GM12878 (cell line): ENCODE measurements around the gene EXOSC10. TPM values are rescaled to one million over a fixed set of nuclear protein-coding genes. Genes with fewer than 3 reads are reported as not detected.

Experiments
- ATF2 ChIP-seq: IDR thresholded peaks from 2 replicates; pipeline ENCODE4 v1.6.1; 2012; ENCODE audit warnings: low read length, inconsistent platforms
- BACH1 ChIP-seq: fragments of 450-650 bp; IDR thresholded peaks from 2 replicates; pipeline ENCODE4 v1.6.1; 2017; ENCODE audit warnings: mild to moderate bottlenecking, borderline replicate concordance
- CREB1 ChIP-seq: IDR thresholded peaks from 2 replicates; pipeline ENCODE4 v1.6.1; 2012; ENCODE audit warnings: low read depth, mild to moderate bottlenecking, inconsistent platforms
- DPF2 ChIP-seq: fragments of 450-650 bp; IDR thresholded peaks from 2 replicates; pipeline ENCODE4 v1.6.1; 2017; ENCODE audit warnings: mild to moderate bottlenecking
- E2F8 ChIP-seq: fragments of 450-650 bp; IDR thresholded peaks from 2 replicates; pipeline ENCODE4 v1.6.1; 2018; ENCODE audit warnings: mild to moderate bottlenecking, low read depth, moderate library complexity; ENCODE audit not compliant: partially characterized antibody
- MEF2B ChIP-seq: fragments of 450-650 bp; IDR thresholded peaks from 2 replicates; pipeline ENCODE4 v1.6.1; 2018; ENCODE audit warnings: mild to moderate bottlenecking, moderate library complexity; ENCODE audit not compliant: partially characterized antibody, poor library complexity, severe bottlenecking
- MLLT1 ChIP-seq: fragments of 450-650 bp; IDR thresholded peaks from 2 replicates; pipeline ENCODE4 v1.6.1; 2016; ENCODE audit warnings: mild to moderate bottlenecking
- PML ChIP-seq: IDR thresholded peaks from 2 replicates; pipeline ENCODE4 v1.6.1; 2012; ENCODE audit warnings: low read length, inconsistent platforms
- POLR2AphosphoS5 ChIP-seq: IDR thresholded peaks from 2 replicates; pipeline ENCODE4 v1.6.1; 2011; ENCODE audit warnings: mild to moderate bottlenecking, low read length, inconsistent platforms
- RCOR1 ChIP-seq: conservative IDR thresholded peaks from 2 replicates; pipeline ENCODE4 v1.6.1; 2012; ENCODE audit warnings: low read depth, low read length, improper control_type of control experiment
- SRF ChIP-seq, 2 experiments: IDR thresholded peaks; 2 replicates each; pipeline ENCODE4 v1.6.1; 2011; ENCODE audit warnings: low read depth in 2 of 2, low read length in 2 of 2, mild to moderate bottlenecking in 1 of 2, moderate library complexity in 1 of 2
- ZNF207 ChIP-seq: fragments of 450-650 bp; IDR thresholded peaks from 2 replicates; pipeline ENCODE4 v1.6.1; 2014; ENCODE audit warnings: antibody characterized with exemption, mild to moderate bottlenecking, borderline replicate concordance
- ZNF274 ChIP-seq: IDR thresholded peaks from one replicate; pipeline ENCODE4 v1.8.0; 2011; ENCODE audit not compliant: insufficient read length, insufficient read depth
- polyA plus RNA-seq, 11 experiments: library from polyadenylated mRNA; depleted of rRNA in 4 of 11; unstranded in 6 of 11; stranded (reverse) in 5 of 11; fragments of >200 nt; fragmentation: Nextera tagmentation in 4 of 11; fragmentation: Illumina TruSeq in 1 of 11; extraction: Ambion mirVana in 4 of 11; extraction: Trizol in 1 of 11; gene quantifications; 1 replicate in 1 of 11; 2 replicates in 10 of 11; pipeline versions ENCODE4 v1.2.1 to v1.2.3, GENCODE V29; 2011 to 2016; ENCODE audit warnings: inconsistent platforms in 2 of 11, missing spikeins in 2 of 11, low read depth in 1 of 11
- total RNA-seq, 4 experiments: library from RNA; depleted of rRNA in 3 of 4; stranded (reverse); fragments of >200 nt in 3 of 4; fragmentation: Illumina TruSeq in 1 of 4; extraction: Trizol in 1 of 4; gene quantifications; 2 replicates each; pipeline versions ENCODE4 v1.2.1 to v1.2.3, GENCODE V29; 2013 to 2021

The EXOSC10 gene
- total and polyA plus RNA-seq, 10 of the 15 experiments (the other 5 are each of a cell fraction or from before 2014, with no cell fraction given): 16.2 to 86.5 (median 66.4) TPM

- TF ChIP-seq ATF2: no peak
- 0 out of 4 replicates have a peak, but pooled peaks of 1 of the 2 experiments have one; percentile 23 for TF ChIP-seq SRF (IDR thresholded peaks at IDR 0.05; ENCODE audit: low read depth in 2 of 2, low read length in 2 of 2)
- TF ChIP-seq MLLT1: no peak
- TF ChIP-seq BACH1: peak; percentile 59; the same call in 1 of the 2 replicates
- peak; percentile 32; the same call in 1 of the 2 replicates for TF ChIP-seq DPF2
- peak; percentile 9 for TF ChIP-seq MEF2B
- 0 out of 2 replicates have a peak, but pooled peaks have one; percentile 54 for TF ChIP-seq PML
- no peak for TF ChIP-seq E2F8
- TF ChIP-seq POLR2AphosphoS5: peak; percentile 56
- TF ChIP-seq ZNF207: peak; percentile 32; the same call in 1 of the 2 replicates
- no peak for TF ChIP-seq RCOR1
- no peak for TF ChIP-seq ZNF274
- peak; percentile 64 for TF ChIP-seq CREB1
Measured at GRCh38 chr1:11059968-11060830, 39.5 kb downstream of the EXOSC10 start, which contains the start of gene SRM (continued).
